Measurements from ENCODE around the gene CPNE7.

Gene CPNE7

DNA sequence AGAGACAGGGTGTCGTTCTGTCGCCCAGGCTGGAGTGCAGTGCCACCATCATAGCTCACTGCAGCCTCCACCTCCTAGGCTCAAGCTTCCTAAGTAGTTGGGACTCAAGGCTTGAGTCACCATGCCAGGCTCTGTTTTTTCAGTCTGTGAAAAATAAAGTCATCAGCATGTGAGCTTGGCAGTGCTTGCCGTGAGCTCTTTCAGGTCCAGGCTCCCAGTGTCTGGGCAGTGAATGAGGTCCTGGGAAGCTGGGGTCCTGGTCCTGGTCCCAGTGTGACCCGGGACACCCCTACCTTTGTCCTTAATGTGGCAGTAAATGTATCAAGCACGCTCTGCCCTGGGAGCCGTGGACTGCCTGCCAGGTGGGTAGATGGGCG, 38.0 kb upstream of the CPNE7 start:
- H3K36me3 ChIP-seq (ENCODE audit: insufficient read depth, low read length), result peaks cover 7% of the 10 kb centered on the region; the same call in 1 of the 2 replicates
- DNase-seq (ENCODE audit: low read depth, low spot score), result no peak
- H3K4me3 ChIP-seq, result no peak overlapping the region
- H3K9ac ChIP-seq (ENCODE audit: insufficient read length), result no peak overlapping the region
- no peak overlapping the region for H3K27ac ChIP-seq
- TF ChIP-seq FOXP2 (optimal IDR thresholded peaks at IDR 0.05; ENCODE audit: control extremely low read depth, extremely low read length, insufficient read depth) (no peak), POLR2AphosphoS5 (IDR thresholded peaks at IDR 0.05; ENCODE audit: borderline replicate concordance, low read depth, low read length) (no peak), EZH2 (IDR thresholded peaks at IDR 0.05) (no peak)
- H3K9me3 ChIP-seq (ENCODE audit: low read depth, low read length), result no peaks in the 10 kb centered on the region

DNA sequence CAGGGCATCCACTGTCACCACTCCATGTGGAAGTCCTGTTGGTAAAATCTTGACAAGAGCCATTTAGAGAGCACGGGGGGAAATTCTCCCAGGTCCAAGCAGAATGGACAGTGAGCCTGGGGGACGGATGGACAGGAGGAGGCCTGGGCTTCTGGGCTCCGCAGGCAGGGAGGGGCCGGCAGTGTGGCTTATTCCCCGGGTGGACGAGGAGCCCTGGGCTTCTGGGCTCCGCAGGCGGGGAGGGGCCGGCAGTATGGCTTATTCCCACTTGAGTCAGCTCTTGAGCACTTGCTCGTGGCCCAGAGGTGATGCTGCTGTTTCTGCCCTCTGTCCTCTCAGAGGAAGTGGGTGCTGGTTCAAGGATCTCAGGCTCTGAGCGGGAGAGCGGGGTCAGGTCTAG, 37.3 kb upstream of the CPNE7 start:
- Histone ChIP-seq H3K27ac (no peak overlapping the region), H3K36me3 (ENCODE audit: insufficient read depth, low read length) (peaks cover 7% of the 10 kb centered on the region; the same call in 1 of the 2 replicates), H3K9ac (ENCODE audit: insufficient read length) (no peak overlapping the region), H3K4me3 (no peak overlapping the region), H3K9me3 (ENCODE audit: low read depth, low read length) (no peaks in the 10 kb centered on the region)
- TF ChIP-seq FOXP2 (optimal IDR thresholded peaks at IDR 0.05; ENCODE audit: control extremely low read depth, extremely low read length, insufficient read depth) (no peak), POLR2AphosphoS5 (IDR thresholded peaks at IDR 0.05; ENCODE audit: borderline replicate concordance, low read depth, low read length) (no peak), EZH2 (IDR thresholded peaks at IDR 0.05) (no peak)
- DNase-seq (ENCODE audit: low read depth, low spot score), result no peak

DNA sequence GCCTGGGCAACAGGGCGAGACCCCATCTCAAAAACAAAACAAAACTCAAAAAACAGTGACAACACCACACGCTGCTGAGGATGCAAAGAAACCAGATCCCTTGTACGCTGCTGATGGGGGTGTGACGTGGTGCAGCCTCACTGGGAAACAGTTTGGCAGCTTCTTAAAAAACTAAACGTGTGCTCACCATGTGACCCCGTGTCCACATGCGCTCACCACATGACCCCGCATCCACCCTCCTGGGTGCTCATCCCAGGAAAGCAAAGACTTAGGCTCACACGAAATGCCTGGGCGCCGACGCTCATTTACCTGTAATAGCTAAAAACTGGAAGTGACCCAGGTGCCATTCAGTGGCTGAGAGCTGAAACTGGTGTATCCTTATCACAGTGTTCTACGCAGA, 35.0 kb upstream of the CPNE7 start:
- DNase-seq (ENCODE audit: low read depth, low spot score), result no peak
- Histone ChIP-seq H3K27ac (no peak overlapping the region), H3K36me3 (ENCODE audit: insufficient read depth, low read length) (peaks cover under 1% of the 10 kb centered on the region; the same call in 1 of the 2 replicates), H3K9ac (ENCODE audit: insufficient read length) (no peak overlapping the region), H3K9me3 (ENCODE audit: low read depth, low read length) (no peaks in the 10 kb centered on the region), H3K4me3 (no peak overlapping the region)
- no peak for TF ChIP-seq FOXP2 (optimal IDR thresholded peaks at IDR 0.05; ENCODE audit: control extremely low read depth, extremely low read length, insufficient read depth)
- no peak for TF ChIP-seq POLR2AphosphoS5 (IDR thresholded peaks at IDR 0.05; ENCODE audit: borderline replicate concordance, low read depth, low read length)
- TF ChIP-seq EZH2 (IDR thresholded peaks at IDR 0.05), result no peak

DNA sequence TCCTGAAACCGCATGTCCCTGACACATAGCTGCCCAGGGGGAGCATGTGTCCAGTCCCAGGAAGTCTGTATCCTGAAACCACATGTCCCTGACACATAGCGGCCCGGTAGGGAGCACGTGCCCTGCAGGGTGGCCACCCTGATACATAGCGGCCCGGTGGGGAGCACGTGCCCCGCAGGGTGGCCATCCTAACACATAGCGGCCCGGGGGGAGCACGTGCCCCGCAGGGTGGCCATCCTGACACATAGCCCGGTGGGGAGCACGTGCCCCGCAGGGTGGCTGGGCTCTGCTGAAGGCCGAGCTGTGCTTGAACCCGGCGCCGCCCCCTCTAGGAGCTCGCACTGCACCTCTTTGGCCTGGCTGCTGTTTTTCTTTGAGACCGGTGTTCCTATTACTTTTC, 33.8 kb upstream of the CPNE7 start:
- Histone ChIP-seq H3K4me3 (no peak overlapping the region), H3K9ac (ENCODE audit: insufficient read length) (no peak overlapping the region), H3K27ac (no peak overlapping the region), H3K9me3 (ENCODE audit: low read depth, low read length) (no peaks in the 10 kb centered on the region), H3K36me3 (ENCODE audit: insufficient read depth, low read length) (no peaks in the 10 kb centered on the region; the same call in 1 of the 2 replicates)
- no peak for DNase-seq (ENCODE audit: low read depth, low spot score)
- TF ChIP-seq EZH2 (IDR thresholded peaks at IDR 0.05) (no peak), POLR2AphosphoS5 (IDR thresholded peaks at IDR 0.05; ENCODE audit: borderline replicate concordance, low read depth, low read length) (no peak), FOXP2 (optimal IDR thresholded peaks at IDR 0.05; ENCODE audit: control extremely low read depth, extremely low read length, insufficient read depth) (no peak)

DNA sequence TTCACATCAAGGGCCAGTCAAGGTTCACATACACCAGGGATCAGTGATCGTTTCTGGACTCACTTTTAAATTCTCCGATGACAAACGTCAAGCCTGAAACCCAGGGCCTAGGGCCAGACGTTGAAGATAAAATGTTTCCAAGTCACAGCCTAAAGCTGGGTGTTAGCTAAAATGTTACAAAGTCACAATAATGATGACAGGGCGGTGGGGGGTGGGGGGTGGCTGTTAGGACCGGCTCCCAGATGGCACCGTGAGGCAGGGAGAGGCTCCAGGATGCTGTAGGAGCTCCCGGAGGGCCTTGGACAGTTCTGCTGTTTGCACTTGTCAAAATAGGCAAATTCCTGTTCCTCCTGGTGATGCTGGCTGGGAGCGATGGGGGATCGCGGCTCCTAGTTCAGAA, 31.4 kb upstream of the CPNE7 start:
- H3K9ac ChIP-seq (ENCODE audit: insufficient read length), result no peak overlapping the region
- TF ChIP-seq FOXP2 (optimal IDR thresholded peaks at IDR 0.05; ENCODE audit: control extremely low read depth, extremely low read length, insufficient read depth), result no peak
- TF ChIP-seq EZH2 (IDR thresholded peaks at IDR 0.05), result no peak
- TF ChIP-seq POLR2AphosphoS5 (IDR thresholded peaks at IDR 0.05; ENCODE audit: borderline replicate concordance, low read depth, low read length), result no peak
- H3K9me3 ChIP-seq (ENCODE audit: low read depth, low read length), result no peaks in the 10 kb centered on the region
- no peaks in the 10 kb centered on the region for H3K36me3 ChIP-seq (ENCODE audit: insufficient read depth, low read length)
- no peak overlapping the region for H3K4me3 ChIP-seq
- DNase-seq (ENCODE audit: low read depth, low spot score), result no peak
- H3K27ac ChIP-seq, result no peak overlapping the region

DNA sequence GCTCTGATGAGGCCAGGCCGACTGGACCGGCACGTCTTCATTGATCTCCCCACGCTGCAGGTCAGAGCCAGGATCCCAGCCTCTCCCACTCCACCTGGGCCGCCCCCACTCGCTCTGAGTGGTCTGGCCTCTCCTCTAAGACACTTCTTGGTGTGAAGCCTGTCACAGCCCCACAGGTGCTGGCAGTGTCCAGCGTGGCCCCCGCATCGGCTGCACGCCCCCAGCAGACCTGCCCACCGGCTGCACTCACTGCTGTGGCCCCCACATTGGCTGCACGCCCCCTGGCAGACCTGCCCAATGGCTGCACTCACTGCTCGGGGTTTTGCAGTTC, 30.9 kb upstream of the CPNE7 start:
- Histone ChIP-seq H3K4me3 (no peak overlapping the region), H3K36me3 (ENCODE audit: insufficient read depth, low read length) (no peaks in the 10 kb centered on the region), H3K27ac (no peak overlapping the region), H3K9ac (ENCODE audit: insufficient read length) (no peak overlapping the region), H3K9me3 (ENCODE audit: low read depth, low read length) (no peaks in the 10 kb centered on the region)
- DNase-seq (ENCODE audit: low read depth, low spot score), result no peak
- no peak for TF ChIP-seq FOXP2 (optimal IDR thresholded peaks at IDR 0.05; ENCODE audit: control extremely low read depth, extremely low read length, insufficient read depth)

DNA sequence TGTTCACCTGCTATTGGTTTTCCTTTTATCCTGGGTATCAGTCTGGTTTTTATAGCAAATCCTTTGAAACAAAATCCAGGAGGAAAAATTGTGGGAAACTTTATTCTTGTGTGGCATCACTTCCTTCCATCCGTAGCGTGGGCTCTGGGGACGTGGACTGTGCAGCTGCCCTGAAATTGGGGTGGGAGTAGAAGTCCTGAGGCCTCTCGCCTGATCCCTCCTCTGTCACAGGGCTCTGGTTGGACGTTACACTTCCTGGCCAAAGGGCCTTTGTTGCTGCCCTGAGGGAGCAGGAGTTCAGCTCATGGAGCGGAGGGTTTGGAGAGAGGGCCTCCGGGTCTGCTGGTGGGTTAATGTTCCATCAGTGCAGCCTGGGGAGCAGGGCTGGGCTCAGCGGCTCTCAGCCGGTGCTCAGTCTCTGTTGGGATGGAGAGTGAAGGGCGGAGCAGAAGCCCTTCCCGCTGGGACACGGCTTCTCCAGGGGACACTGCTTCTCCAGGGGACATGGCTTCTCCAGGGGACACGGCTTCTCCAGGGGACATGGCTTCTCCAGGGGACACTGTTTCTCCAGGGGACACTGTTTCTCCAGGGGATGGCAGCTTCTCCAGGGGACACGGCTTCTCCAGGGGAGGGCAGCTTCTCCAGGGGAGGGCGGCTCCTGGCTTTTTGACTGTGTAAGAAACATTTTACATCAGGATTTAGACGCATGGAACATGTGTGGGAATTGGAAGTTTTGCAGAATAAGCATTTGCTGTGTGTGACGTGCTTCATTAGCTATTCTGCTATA, 30.3 kb upstream of the CPNE7 start:
- DNase-seq (ENCODE audit: low read depth, low spot score), result no peak
- Histone ChIP-seq H3K36me3 (ENCODE audit: insufficient read depth, low read length) (no peaks in the 10 kb centered on the region), H3K27ac (no peak overlapping the region), H3K9ac (ENCODE audit: insufficient read length) (no peak overlapping the region), H3K4me3 (no peak overlapping the region), H3K9me3 (ENCODE audit: low read depth, low read length) (no peaks in the 10 kb centered on the region)
- TF ChIP-seq POLR2AphosphoS5 (IDR thresholded peaks at IDR 0.05; ENCODE audit: borderline replicate concordance, low read depth, low read length), result no peak
- no peak for TF ChIP-seq EZH2 (IDR thresholded peaks at IDR 0.05)
- TF ChIP-seq FOXP2 (optimal IDR thresholded peaks at IDR 0.05; ENCODE audit: control extremely low read depth, extremely low read length, insufficient read depth), result no peak

DNA sequence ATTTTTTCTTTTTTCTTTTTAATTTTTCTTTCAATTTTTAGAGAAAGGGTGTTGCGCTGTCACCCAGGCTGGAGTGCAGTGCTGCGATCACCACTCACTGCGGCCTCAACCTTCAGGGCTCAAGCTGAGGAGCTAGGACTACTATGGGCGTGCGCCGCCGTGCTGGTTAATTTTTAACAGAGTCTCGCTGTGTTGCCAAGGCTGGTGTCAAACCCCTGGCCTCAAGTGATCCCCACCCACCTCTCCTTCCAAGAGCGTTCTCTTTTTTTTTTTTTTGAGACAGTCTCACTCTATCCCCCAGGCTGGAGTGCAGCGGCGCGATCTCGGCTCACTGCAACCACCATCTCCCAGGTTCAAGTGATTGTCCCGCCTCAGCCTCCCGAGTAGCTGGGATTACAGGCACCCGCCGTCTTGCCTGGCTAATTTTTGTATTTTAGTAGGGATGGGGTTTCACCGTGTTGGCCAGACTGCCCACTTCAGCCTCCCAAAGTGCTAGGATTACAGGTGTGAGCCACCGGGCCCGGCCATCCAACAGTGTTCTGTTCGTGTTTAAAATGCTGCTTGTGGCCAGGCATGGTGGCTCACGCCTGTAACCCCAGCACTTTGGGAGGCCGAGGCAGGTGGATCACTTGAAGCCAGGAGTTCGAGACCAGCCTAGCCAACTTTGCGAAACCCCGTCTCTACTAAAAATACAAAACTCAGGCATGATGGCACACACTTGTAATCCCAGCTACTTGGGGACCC, 29.6 kb upstream of the CPNE7 start:
- no peak overlapping the region for H3K9ac ChIP-seq (ENCODE audit: insufficient read length)
- no peak overlapping the region for H3K27ac ChIP-seq
- H3K4me3 ChIP-seq, result no peak overlapping the region
- DNase-seq (ENCODE audit: low read depth, low spot score), result no peak
- no peaks in the 10 kb centered on the region for H3K9me3 ChIP-seq (ENCODE audit: low read depth, low read length)
- TF ChIP-seq FOXP2 (optimal IDR thresholded peaks at IDR 0.05; ENCODE audit: control extremely low read depth, extremely low read length, insufficient read depth), result no peak
- no peak for TF ChIP-seq POLR2AphosphoS5 (IDR thresholded peaks at IDR 0.05; ENCODE audit: borderline replicate concordance, low read depth, low read length)
- H3K36me3 ChIP-seq (ENCODE audit: insufficient read depth, low read length), result no peaks in the 10 kb centered on the region
